Measurements from ENCODE around the gene PCYT2.
"Not testable (repeated sequence)": the region's sequence is repeated elsewhere in the genome, so short reads cannot be mapped to it uniquely, and the experiment has no call there.

Gene PCYT2

GRCh38 chr17:81911277-81911961 lies at the start of gene PCYT2:
PCYT2 (minus strand) TSS chr17:81911399; CDS start chr17:81911355, 44 bp downstream.
- peak; percentile 93 for ATAC-seq

GRCh38 chr17:81960130-81960958 lies 49.1 kb upstream of the PCYT2 start:
- ATAC-seq (no peak), DNase-seq (no peak)

More at GRCh38 chr17:81911277-81911961, at the start of gene PCYT2:
- peak; percentile 95 for DNase-seq

- peak; percentile 92 for ATAC-seq
- DNase-seq = peak; percentile 88
Observed at GRCh38 chr17:81959362-81960129, 48.3 kb upstream of the PCYT2 start.

- DNase-seq (no peak), ATAC-seq (no peak)
Observed at GRCh38 chr17:81958633-81959342, 47.6 kb upstream of the PCYT2 start.

GRCh38 chr17:81957691-81958432 lies 46.7 kb upstream of the PCYT2 start:
- no peak for DNase-seq
- ATAC-seq = no peak

GRCh38 chr17:81956607-81957589 lies 45.7 kb upstream of the PCYT2 start:
- DNase-seq = no peak
- ATAC-seq = no peak

- DNase-seq = no peak
- no peak for ATAC-seq
Observed at GRCh38 chr17:81955756-81956544, 44.8 kb upstream of the PCYT2 start.

GRCh38 chr17:81955058-81955681 lies 44.0 kb upstream of the PCYT2 start:
- DNase-seq (no peak), ATAC-seq (no peak)

- ATAC-seq = no peak
- DNase-seq = no peak
Observed at GRCh38 chr17:81954131-81955057, 43.2 kb upstream of the PCYT2 start.

GRCh38 chr17:81953443-81953842 lies 42.2 kb upstream of the PCYT2 start:
- DNase-seq, ATAC-seq: not testable (repeated sequence)

- no peak for DNase-seq
- no peak for ATAC-seq
Observed at GRCh38 chr17:81952792-81953228, 41.6 kb upstream of the PCYT2 start.

GRCh38 chr17:81951785-81952684 lies 40.8 kb upstream of the PCYT2 start:
- ATAC-seq = no peak
- no peak for DNase-seq

- no peak for DNase-seq
- ATAC-seq = no peak
Observed at GRCh38 chr17:81950501-81950900, 39.3 kb upstream of the PCYT2 start.

- no peak for DNase-seq
- ATAC-seq = peak; percentile 10
Observed at GRCh38 chr17:81948635-81949378, 37.6 kb upstream of the PCYT2 start.

- DNase-seq (no peak), ATAC-seq (no peak)
Observed at GRCh38 chr17:81947189-81947588, 36.0 kb upstream of the PCYT2 start, which contains the start of gene MYADML2. MYADML2 (minus strand) TSS chr17:81947233; CDS start chr17:81941741, 5,492 bp downstream.

GRCh38 chr17:81944858-81945257 lies 33.7 kb upstream of the PCYT2 start:
- ATAC-seq (no peak), DNase-seq (no peak)
